HG03108 (cell line): ENCODE measurements around the gene MPEG1.

ENCODE experiments used
- ATAC-seq: cut with Tn5 transposase; IDR thresholded peaks from one replicate; pipeline ENCODE4 v1.9.1; 2021; ENCODE audit warnings: moderate library complexity; ENCODE audit not compliant: unreplicated experiment

MPEG1 gene

GRCh38 chr11:59212744-59213631 is at the start of gene MPEG1:
TSS of gene MPEG1 (minus strand) at chr11:59212927. CDS start at chr11:59212865, 62 bp downstream.
- ATAC-seq, result no peak

DNA sequence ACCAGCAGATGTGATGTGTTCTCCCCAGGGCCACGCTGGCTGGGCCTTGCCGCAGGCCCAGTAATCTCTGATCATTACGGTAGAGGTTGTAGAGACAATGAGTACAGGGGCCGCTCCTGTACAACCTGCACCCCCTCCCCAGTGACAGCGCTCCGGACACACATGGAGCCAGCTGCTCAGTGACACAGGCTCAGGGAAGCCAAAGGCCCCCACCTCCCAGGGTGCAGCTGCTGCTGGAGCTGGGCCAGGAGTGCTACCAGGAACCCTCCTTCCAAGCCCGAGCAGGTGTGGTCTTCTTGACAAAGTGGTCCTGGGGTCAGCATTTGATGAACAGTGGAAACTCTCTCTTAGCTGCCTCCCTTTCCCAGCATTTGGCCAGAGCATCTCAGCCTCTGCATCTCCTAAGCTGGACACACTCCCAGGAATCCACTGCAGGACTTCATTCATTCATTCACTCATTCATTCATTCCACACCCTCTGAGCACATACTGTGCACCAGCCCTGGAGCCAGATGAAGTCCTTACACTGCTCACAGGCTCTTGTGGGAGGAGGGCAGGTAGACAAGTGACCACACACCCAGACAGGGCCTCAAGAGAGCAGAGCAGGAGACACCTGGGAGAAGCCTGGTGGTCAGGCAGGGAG is 49.6 kb upstream of the MPEG1 start:
- ATAC-seq, result no peak

- ATAC-seq, result no peak
These were observed 48.4 kb upstream of the MPEG1 start for GRCh38 chr11:59261150-59261549.

GRCh38 chr11:59259867-59260475 is 47.2 kb upstream of the MPEG1 start:
- ATAC-seq, result no peak

DNA sequence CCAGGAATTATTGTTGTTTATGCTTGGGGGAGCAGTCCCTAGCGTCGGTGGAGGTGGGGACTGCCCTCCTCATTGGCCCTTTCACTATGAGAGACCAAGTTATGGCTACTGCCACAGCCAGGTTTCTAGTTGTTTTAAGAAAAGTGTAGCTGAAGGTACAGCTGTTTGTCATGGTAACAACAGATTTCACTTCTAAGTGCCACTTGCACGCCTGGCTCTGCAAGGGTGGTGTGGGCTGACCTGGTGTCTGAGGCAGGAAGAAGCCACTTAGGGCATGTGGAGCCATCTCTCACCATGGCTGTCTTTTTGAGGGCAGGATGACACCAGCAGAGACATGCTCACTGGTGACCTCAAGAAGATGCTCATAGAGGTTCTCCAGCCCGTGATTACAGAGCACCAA is 46.3 kb upstream of the MPEG1 start:
- ATAC-seq, result peak; percentile 36

DNA sequence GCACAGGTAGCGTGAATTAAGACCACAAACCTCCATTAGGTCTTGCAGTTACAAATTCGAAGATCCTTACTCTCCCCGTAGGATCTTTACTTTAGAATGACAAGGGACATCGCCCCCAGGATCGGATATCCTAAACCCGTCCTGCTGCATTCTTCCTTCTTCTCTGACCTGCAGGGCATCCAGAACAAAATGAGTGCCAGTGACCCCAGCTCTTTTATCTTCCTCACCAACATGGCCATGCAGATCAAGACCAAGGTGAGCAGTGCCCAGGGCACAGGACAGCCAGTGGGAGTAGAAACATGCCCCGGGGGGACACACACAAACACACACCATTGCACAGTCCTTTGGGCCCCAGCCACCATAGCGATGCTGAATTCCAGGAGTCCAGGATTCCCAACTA is 42.6 kb upstream of the MPEG1 start:
- ATAC-seq, result no peak

GRCh38 chr11:59254286-59254685 is 41.6 kb upstream of the MPEG1 start:
- ATAC-seq, result no peak

DNA sequence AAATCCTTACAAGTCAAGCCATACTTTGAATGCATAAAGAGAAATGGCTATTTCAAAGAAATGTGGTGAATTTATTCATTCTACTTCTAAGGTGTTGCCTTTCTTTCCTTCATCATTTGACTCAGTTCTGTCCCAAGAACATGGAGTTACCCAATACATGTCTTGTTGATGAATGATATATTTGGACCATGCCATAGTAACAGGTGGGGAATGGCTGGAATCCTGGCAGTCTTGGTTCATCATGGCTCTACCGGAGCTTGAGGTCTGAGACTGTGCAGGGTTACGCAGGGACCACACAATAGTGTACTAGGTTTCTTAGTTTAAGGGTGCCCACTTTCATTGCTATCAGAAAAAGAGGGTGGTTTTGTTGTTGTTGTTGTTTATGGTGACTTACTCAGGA is 40.3 kb upstream of the MPEG1 start:
- ATAC-seq, result no peak

- ATAC-seq, result no peak
These were observed 36.8 kb upstream of the MPEG1 start for GRCh38 chr11:59249535-59249934.

GRCh38 chr11:59247531-59248227 is 35.0 kb upstream of the MPEG1 start:
- ATAC-seq, result no peak

DNA sequence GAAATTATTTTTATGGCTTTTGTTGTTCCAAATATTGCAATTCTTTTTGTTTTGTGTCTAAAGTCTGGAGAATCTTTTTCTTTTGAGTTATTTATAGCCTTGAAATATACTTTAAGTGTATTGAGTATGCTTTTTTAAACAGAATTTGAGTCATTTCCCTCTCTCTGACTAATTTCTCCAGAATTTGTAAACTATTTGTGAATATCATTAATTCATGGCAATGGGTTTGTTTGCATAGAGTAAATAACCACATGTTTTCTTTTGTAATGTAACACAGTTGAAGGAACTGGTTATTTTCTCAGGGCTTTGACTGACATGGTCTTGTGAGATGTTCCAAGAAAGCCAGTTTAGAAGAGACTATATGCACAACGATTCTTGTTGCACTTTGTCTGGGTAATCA is 30.9 kb upstream of the MPEG1 start:
- no peak for ATAC-seq

GRCh38 chr11:59240322-59240721 is 27.6 kb upstream of the MPEG1 start:
- ATAC-seq, result no peak

GRCh38 chr11:59226396-59226795 is 13.7 kb upstream of the MPEG1 start:
- ATAC-seq, result no peak

DNA sequence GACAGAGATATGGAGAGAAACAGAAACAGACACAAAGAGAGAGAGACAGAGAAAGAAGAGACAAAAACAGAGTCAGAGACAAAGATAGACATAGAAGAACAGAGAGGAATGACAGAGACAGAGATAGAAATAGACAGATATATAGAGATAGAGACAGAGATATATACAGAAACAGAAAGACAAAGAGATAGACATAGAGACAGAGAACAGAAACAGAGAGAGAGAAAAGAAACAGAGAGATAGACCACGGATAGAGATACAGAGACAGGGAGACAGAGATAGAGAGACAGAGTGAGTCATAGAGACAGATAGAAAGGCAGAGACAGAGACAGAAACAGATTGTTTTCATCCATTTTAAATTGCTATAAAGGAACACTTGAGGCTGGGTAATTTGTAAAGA is 12.3 kb upstream of the MPEG1 start:
- ATAC-seq, result no peak

DNA sequence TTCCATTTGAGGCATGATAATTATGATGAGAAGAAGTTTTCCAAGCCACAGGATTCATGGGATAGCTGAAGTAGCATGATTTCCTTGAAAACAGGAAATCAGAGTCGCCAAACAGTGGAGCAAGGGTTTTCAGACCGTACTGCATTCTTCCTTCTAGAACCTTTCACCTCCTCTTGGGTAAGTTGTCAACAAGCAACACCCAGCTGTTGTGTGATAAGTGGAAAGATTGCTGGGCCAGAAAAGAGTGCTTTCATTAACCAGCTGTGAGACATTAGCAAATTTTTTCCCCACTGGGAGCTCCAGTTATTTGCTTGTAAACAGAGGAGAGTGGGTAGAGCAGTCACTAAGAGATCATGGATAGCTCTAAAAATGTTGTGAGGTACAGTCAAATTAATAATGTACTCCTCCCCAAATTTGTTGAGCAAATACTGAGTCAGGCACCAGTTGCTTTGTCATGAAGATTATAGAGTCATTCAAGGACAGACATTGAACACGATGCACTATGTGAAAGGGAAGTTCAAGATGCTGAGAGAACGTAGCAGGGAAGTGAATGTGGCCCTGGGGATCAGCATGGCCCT is 11.7 kb upstream of the MPEG1 start:
- ATAC-seq, result no peak

- no peak for ATAC-seq
These were observed 10.9 kb upstream of the MPEG1 start for GRCh38 chr11:59223611-59224010.

DNA sequence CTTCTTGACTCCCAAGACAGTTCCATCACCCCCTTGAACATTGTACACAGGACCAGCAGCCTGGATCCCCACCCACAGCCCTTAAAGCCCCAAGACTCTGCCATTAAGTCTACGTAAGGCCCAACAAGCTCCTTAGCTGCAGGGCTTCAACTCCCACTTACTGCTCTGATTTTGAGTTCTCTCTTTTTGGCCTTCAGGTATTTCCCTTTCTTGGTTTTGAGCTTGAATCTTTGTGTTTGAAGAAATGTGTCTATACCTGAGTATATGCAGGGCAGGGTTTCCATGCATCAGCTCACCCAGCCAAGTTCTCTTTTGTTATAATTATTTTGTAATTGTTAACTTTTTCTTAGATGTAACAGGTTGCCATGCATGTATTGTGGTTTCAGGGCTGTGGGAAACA is 10.4 kb upstream of the MPEG1 start:
- no peak for ATAC-seq

GRCh38 chr11:59222464-59223060 is 9.8 kb upstream of the MPEG1 start:
- ATAC-seq, result no peak

GRCh38 chr11:59221441-59221840 is 8.7 kb upstream of the MPEG1 start:
- no peak for ATAC-seq

DNA sequence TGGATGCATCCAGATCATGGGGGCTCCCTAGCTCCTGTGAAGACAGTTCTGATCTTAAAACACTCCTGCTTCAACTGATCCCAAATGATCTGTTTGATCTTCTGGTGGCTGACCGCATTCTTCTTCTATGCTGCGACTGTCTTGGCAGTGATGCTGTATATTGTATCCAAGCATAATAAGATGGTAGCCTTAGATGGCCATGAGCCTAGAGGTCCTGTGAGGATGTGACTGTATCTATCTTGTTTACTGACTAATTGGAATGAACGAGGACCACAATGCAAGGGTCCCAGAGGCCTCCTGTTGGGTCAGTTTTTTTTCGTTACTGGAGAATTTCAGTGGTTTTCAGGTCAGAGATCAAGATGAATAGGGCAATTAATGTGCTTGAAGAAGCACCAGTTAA is 7.1 kb upstream of the MPEG1 start:
- ATAC-seq, result no peak

- ATAC-seq, result no peak
These were observed 6.2 kb upstream of the MPEG1 start for GRCh38 chr11:59218893-59219292.
